ENCODE measurements around the gene GPC1. TPM values are rescaled to one million over a fixed set of nuclear protein-coding genes. Genes with fewer than 3 reads are reported as not detected.

The GPC1 gene
- total and polyA plus RNA-seq, 4 donors, result 28.0 to 66.8 (median 47.5) TPM

DNA sequence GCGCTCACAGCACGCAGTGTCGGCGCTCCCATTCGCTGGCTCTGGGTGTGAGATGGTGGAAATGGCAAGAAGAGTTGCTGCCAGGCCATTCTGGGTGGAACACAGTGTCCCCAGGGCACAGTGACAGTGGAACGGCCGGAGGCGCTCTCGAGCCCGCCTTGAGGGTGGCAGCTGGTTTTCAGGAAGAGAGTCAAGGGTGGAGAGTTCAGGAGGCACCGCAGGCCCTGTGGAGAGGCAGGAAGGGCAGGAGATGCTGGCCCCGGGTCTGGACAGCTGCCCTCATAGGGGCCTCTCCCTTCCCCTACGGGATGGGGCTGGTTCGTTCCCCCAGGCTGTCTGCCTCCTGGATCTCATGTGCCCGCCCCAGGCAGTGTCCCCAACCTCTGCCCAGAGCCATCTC is 12.5 kb downstream of the GPC1 start:
- H3K9me3 ChIP-seq (ENCODE audit: control insufficient read depth, low read length), result no peaks in the 10 kb centered on the region
- H3K36me3 ChIP-seq (ENCODE audit: control insufficient read depth in 1 of 2, insufficient read depth in 2 of 2, low read length in 1 of 2), result no peaks in the 10 kb centered on the region
- no peak for DNase-seq
- intact Hi-C loops (cut with DNase I), result no loop called here
- H3K27ac ChIP-seq (ENCODE audit: low read depth in 1 of 2, low read length in 2 of 2), result no peak overlapping the region
- 87 to 88% methylated on average over 14 to 15 of the region's 15 CpGs for WGBS, 2 donors
- no peaks in the 10 kb centered on the region for H3K27me3 ChIP-seq (ENCODE audit: control insufficient read depth in 1 of 2, insufficient read depth in 2 of 2, low read length in 1 of 2)
- no peaks in the 10 kb centered on the region for H3K4me1 ChIP-seq (ENCODE audit: control insufficient read depth in 1 of 2, insufficient read depth in 2 of 2, low read length in 2 of 2)
- H3K4me3 ChIP-seq (ENCODE audit: low read length in 2 of 2), result no peak overlapping the region
- no peak for ATAC-seq (ENCODE audit: low FRiP score)

DNA sequence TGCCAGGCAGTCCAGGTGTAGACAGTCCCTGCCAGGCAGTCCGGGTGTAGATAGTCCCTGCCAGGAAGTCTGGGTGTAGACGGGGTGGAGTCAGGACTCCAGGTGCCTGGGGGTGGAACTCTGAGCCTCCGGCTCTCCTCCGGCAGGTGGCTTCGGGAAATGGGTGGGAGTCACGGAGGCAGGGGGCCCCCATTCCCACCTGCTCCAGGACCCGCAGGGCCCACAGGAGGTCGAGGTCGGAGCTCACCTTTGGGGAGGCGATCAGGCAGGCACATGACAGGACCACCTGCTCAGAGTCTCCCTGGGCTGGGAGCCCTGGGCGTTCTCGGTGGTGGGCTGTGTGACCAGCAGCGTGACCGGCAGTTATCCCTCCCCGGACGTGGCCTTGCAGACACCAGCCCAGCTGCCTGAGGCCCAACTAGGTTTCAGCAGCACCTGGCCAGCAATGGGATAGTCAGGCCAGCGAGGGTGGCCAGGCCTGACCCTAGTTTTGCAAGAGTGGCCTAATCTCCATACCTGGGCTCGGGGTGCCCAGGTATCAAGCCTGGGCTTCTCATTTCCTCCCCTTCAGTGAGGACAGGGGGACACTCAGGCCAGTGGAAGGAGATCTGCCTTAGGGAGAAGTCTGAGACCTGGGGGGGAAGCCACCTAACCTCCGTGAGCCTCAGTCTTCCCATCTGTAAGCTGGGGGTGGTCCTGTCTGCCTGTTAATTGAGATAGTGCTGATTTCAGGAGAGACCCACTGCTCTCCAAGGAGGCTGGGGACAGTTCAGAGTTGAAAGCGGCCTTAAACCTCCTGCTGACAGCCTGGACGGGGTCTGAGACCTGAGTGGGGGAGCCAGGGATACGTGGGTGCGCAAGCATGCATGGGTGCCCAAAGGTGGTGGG is 13.2 kb downstream of the GPC1 start:
- H3K4me3 ChIP-seq (ENCODE audit: low read length in 2 of 2), result no peak overlapping the region
- DNase-seq (no peak), ATAC-seq (ENCODE audit: low FRiP score) (no peak)
- no peaks in the 10 kb centered on the region for H3K4me1 ChIP-seq (ENCODE audit: control insufficient read depth in 1 of 2, insufficient read depth in 2 of 2, low read length in 2 of 2)
- no peaks in the 10 kb centered on the region for H3K27me3 ChIP-seq (ENCODE audit: control insufficient read depth in 1 of 2, insufficient read depth in 2 of 2, low read length in 1 of 2)
- 93 to 95% methylated on average over 22 to 23 of the region's 23 CpGs for WGBS, 2 donors
- intact Hi-C loops (cut with DNase I), result no loop called here
- no peaks in the 10 kb centered on the region for H3K36me3 ChIP-seq (ENCODE audit: control insufficient read depth in 1 of 2, insufficient read depth in 2 of 2, low read length in 1 of 2)
- no peaks in the 10 kb centered on the region for H3K9me3 ChIP-seq (ENCODE audit: control insufficient read depth, low read length)
- H3K27ac ChIP-seq (ENCODE audit: low read depth in 1 of 2, low read length in 2 of 2), result no peak overlapping the region

DNA sequence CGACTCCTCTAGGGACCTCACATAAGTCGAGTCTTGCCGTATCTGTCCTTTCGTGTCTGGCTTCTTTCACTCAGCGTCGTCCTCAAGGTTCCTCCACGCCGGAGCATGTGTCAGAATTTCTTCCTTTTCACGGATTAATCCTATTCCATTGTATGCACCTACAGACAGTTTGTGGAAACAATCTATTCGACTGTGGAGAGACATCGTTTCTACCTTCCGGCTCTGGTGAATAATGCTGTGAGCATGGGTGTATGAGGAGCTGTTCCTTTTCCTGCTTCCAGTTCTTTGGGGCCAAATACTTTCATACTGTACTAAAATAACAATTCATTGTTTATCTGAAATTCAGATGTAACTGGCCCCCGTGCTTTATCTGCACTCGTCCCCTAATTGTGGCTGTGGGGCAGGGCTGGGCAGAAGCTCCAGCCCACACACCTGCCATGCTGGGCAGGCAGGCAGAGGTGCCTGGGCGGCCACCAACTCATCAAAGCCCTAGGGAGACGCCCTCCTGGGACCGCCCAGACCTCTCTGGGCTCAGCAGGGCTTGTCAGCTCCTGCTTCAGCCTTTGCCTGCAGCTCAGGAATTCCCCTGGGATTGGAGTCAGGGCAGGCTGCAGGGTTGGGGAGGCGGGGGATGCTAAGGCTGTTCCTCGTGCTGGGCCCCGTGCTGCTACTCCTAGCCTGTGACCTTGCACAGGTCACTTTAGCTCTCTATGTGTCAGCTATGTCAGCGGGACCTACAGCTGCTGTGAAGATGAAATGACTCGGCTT is 14.5 kb downstream of the GPC1 start:
- Histone ChIP-seq H3K4me3 (ENCODE audit: low read length in 2 of 2) (no peak overlapping the region), H3K9me3 (ENCODE audit: control insufficient read depth, low read length) (no peaks in the 10 kb centered on the region), H3K36me3 (ENCODE audit: control insufficient read depth in 1 of 2, insufficient read depth in 2 of 2, low read length in 1 of 2) (no peaks in the 10 kb centered on the region), H3K27ac (ENCODE audit: low read depth in 1 of 2, low read length in 2 of 2) (no peak overlapping the region), H3K27me3 (ENCODE audit: control insufficient read depth in 1 of 2, insufficient read depth in 2 of 2, low read length in 1 of 2) (no peaks in the 10 kb centered on the region), H3K4me1 (ENCODE audit: control insufficient read depth in 1 of 2, insufficient read depth in 2 of 2, low read length in 2 of 2) (no peaks in the 10 kb centered on the region)
- DNase-seq (peak in 1 of 2 donors; percentile 12), ATAC-seq (ENCODE audit: low FRiP score) (no peak)
- intact Hi-C loops (cut with DNase I), result no loop called here
- 75 to 79% methylated on average over 22 of the region's 22 CpGs for WGBS, 2 donors

DNA sequence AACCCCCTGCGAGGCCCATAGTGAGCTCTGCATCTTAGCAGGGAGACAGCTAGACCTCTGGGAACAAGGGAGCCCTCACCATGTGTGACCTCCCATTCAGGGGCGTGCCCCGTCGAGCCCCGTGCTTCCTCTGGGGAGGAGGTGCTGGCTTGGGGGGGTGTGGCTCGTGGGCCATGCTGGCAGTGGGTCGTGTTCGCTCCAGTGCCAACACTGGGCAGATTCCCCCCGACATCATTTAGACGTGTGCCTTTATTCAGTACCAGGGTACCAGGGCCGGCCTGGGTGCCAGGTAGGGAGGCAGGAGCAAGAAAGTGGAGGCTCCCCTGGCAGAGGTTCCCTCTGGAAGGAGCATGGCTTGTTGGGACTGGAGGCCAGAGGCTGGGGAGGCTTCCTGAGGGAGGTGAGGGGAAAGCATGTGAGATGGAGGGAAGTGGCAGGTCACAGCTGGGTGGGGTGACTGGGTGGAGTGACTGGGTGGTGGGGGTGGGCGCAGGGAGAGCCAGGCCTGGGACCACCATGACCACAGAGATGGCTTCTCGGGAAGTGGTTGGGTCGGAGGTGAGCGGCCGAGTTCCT is 15.2 kb downstream of the GPC1 start:
- Histone ChIP-seq H3K27ac (ENCODE audit: low read depth in 1 of 2, low read length in 2 of 2) (no peak overlapping the region), H3K36me3 (ENCODE audit: control insufficient read depth in 1 of 2, insufficient read depth in 2 of 2, low read length in 1 of 2) (no peaks in the 10 kb centered on the region), H3K4me1 (ENCODE audit: control insufficient read depth in 1 of 2, insufficient read depth in 2 of 2, low read length in 2 of 2) (no peaks in the 10 kb centered on the region), H3K4me3 (ENCODE audit: low read length in 2 of 2) (no peak overlapping the region), H3K27me3 (ENCODE audit: control insufficient read depth in 1 of 2, insufficient read depth in 2 of 2, low read length in 1 of 2) (no peaks in the 10 kb centered on the region), H3K9me3 (ENCODE audit: control insufficient read depth, low read length) (no peaks in the 10 kb centered on the region)
- peak in 1 of 2 donors; percentile 47 for DNase-seq
- ATAC-seq (ENCODE audit: low FRiP score), result no peak
- intact Hi-C loops (cut with DNase I), result no loop called here
- WGBS, 2 donors, result 72 to 75% methylated on average over 15 to 16 of the region's 16 CpGs

DNA sequence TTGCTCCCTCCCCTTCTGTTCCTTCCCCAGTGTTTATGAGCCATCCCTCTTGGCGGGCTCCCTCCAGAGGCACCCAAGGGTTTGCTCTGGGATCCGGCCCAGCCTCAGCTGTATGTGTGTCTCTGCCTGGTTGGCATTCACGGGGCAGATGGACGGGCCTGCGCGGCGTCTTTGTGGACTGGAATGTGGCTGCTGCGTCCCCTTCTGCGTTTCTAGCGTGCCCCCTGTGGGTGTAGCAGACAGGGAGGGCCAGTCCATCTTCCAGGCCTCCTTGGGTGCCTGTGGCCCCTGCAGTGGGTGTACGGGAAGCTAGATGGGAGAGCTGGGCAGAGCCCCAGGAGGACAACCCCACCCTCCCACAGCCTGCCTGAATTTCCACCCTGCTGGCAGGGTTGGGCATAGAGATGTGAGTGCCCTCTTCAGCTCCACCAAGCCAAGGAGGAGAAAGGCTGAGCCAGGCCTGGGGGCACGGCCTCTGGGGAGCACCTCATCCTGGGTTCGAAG is 15.7 kb downstream of the GPC1 start:
- DNase-seq (peak; percentile 49 to 65), ATAC-seq (ENCODE audit: low FRiP score) (no peak)
- Histone ChIP-seq H3K9me3 (ENCODE audit: control insufficient read depth, low read length) (no peaks in the 10 kb centered on the region), H3K27ac (ENCODE audit: low read depth in 1 of 2, low read length in 2 of 2) (no peak overlapping the region), H3K4me1 (ENCODE audit: control insufficient read depth in 1 of 2, insufficient read depth in 2 of 2, low read length in 2 of 2) (no peaks in the 10 kb centered on the region), H3K27me3 (ENCODE audit: control insufficient read depth in 1 of 2, insufficient read depth in 2 of 2, low read length in 1 of 2) (no peaks in the 10 kb centered on the region), H3K4me3 (ENCODE audit: low read length in 2 of 2) (no peak overlapping the region), H3K36me3 (ENCODE audit: control insufficient read depth in 1 of 2, insufficient read depth in 2 of 2, low read length in 1 of 2) (no peaks in the 10 kb centered on the region)
- WGBS, 2 donors, result 64 to 71% methylated on average over 13 of the region's 13 CpGs
- intact Hi-C loops (cut with DNase I), result no loop called here

DNA sequence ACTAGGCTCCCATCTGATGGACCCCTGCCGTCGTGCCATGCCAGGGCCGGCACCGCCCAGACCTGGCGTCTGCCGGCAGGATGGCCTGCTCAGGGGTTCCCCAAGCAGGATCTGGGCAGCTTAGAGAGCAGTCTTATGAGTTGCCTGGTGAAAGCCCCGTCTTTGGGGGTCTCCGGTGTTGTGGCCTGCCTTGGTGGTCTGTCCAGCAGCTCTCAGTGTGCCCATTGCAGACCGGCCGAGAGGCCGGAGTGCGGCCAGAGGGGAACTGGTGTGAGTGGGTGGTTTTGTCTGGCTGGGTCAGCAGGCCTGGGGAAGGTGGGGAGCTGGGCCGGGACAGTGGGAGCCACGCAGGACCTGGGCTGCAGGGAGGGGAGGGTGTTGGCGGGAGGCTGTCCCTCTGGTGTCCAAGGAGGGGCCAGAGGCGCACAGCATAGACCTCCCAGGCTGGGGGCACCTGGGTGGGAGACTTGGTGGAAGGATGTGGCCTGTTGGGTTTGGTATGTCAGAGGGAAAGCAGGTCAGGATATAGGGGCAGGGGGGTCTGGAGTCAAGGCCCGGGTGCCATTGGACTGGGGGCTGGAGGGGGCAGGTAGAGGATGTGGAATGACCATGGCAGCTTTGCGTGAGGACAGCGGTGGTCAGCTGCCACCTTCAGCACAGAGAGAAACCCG is 16.5 kb downstream of the GPC1 start:
- Histone ChIP-seq H3K36me3 (ENCODE audit: control insufficient read depth in 1 of 2, insufficient read depth in 2 of 2, low read length in 1 of 2) (no peaks in the 10 kb centered on the region), H3K27ac (ENCODE audit: low read depth in 1 of 2, low read length in 2 of 2) (no peak overlapping the region), H3K27me3 (ENCODE audit: control insufficient read depth in 1 of 2, insufficient read depth in 2 of 2, low read length in 1 of 2) (no peaks in the 10 kb centered on the region), H3K9me3 (ENCODE audit: control insufficient read depth, low read length) (no peaks in the 10 kb centered on the region), H3K4me3 (ENCODE audit: low read length in 2 of 2) (peak overlapping the region; percentile 54 to 67), H3K4me1 (ENCODE audit: control insufficient read depth in 1 of 2, insufficient read depth in 2 of 2, low read length in 2 of 2) (no peaks in the 10 kb centered on the region)
- WGBS, 2 donors, result 58 to 62% methylated on average over 20 of the region's 20 CpGs
- intact Hi-C loops (cut with DNase I), result no loop called here
- ATAC-seq (ENCODE audit: low FRiP score) (no peak), DNase-seq (peak; percentile 48 to 62)

DNA sequence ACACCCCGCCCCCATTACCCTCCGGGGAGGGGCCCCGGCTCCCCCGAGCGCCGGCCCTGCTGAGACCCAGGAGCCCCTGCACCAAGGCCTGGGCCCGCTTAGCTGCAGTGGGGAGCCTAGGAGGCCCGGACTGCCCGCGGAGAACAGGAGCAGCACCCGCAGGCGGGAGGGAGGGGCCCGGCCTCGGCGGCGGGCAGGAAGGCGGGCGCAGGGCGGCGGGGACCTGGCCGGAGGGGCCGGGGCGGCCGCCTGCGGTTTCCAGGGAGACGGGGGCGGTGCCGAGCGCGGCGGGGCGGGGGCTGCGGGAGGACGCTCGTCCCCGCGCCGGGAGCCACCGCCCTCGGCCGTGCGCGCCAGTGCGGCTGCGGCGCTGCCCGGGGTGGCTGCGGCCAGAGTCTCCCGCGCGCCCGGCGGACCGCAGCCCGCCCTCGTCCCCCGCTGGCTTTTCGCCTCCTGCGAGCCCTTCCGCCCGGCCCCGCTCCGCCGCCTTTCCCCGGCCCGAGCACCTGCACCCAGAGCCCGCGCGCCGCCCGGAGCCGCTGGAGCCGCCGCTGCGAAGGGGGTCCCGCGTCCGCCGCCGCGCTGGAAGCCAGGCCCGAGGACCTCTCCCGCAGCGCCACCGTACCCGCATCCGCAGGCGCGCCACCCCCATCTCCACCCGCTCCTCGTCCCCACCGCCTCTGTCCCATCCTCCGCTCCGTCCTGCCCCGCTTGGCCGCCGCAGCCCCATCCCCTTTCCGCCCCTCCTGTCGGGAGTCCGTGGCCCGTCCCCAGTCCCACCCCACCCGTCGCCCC is 17.2 kb downstream of the GPC1 start:
- no peak overlapping the region for H3K27ac ChIP-seq (ENCODE audit: low read depth in 1 of 2, low read length in 2 of 2)
- intact Hi-C loops (cut with DNase I), result no loop called here
- H3K36me3 ChIP-seq (ENCODE audit: control insufficient read depth in 1 of 2, insufficient read depth in 2 of 2, low read length in 1 of 2), result no peaks in the 10 kb centered on the region
- ATAC-seq (ENCODE audit: low FRiP score), result peak; percentile 72
- peak overlapping the region; percentile 54 to 67 for H3K4me3 ChIP-seq (ENCODE audit: low read length in 2 of 2)
- 1% methylated on average over 43 to 103 of the region's 103 CpGs for WGBS, 2 donors
- peak; percentile 73 to 93 for DNase-seq
- H3K4me1 ChIP-seq (ENCODE audit: control insufficient read depth in 1 of 2, insufficient read depth in 2 of 2, low read length in 2 of 2), result no peaks in the 10 kb centered on the region
- H3K9me3 ChIP-seq (ENCODE audit: control insufficient read depth, low read length), result no peaks in the 10 kb centered on the region
- H3K27me3 ChIP-seq (ENCODE audit: control insufficient read depth in 1 of 2, insufficient read depth in 2 of 2, low read length in 1 of 2), result no peaks in the 10 kb centered on the region
